Astrocyte (in vitro differentiated cells and primary cell): Measurements from ENCODE around the gene RHO.

Experiments
- CTCF ChIP-seq: IDR thresholded peaks from 2 replicates; pipeline ENCODE4 v1.5.1; 2011; ENCODE audit warnings: low read depth, mild to moderate bottlenecking, inconsistent platforms, low read length, moderate library complexity; ENCODE audit not compliant: insufficient read depth
- EZH2 ChIP-seq: IDR thresholded peaks from 2 replicates; pipeline ENCODE4 v1.6.1; 2012; ENCODE audit warnings: mild to moderate bottlenecking, low read length, inconsistent platforms; ENCODE audit not compliant: insufficient read depth

GRCh38 chr3:129526121-129526900 is 2.1 kb upstream of the RHO start:
- no peak for TF ChIP-seq EZH2
- TF ChIP-seq CTCF = no peak
